H9 (cell line): ENCODE measurements around the gene SPR. TPM values are rescaled to one million over a fixed set of nuclear protein-coding genes. Genes with fewer than 3 reads are reported as not detected.

Experiments
- DNase-seq: peaks from one replicate; pipeline ENCODE4 v3.0.0-alpha.2; 2017
- H2AFZ ChIP-seq: one replicate; pipeline ENCODE4 v1.6.1; 2013; ENCODE audit warnings: mild to moderate bottlenecking, low read length, control low read depth, moderate library complexity
- H2AK5ac ChIP-seq: 2 replicates; pipeline ENCODE4 v1.6.1; 2013; ENCODE audit warnings: low read length, control low read depth, mixed read lengths; ENCODE audit not compliant: insufficient read length
- H2BK120ac ChIP-seq: one replicate; pipeline ENCODE4 v1.6.1; 2013; ENCODE audit warnings: low read depth, mild to moderate bottlenecking, low read length, control low read depth, inconsistent platforms; ENCODE audit not compliant: poor library complexity, severe bottlenecking
- H2BK12ac ChIP-seq: 2 replicates; pipeline ENCODE4 v1.6.1; 2013; ENCODE audit warnings: low read length, control low read depth, mixed read lengths, low read depth; ENCODE audit not compliant: insufficient read length
- H2BK15ac ChIP-seq: 2 replicates; pipeline ENCODE4 v1.6.1; 2013; ENCODE audit warnings: low read depth, low read length, control low read depth
- H2BK20ac ChIP-seq: one replicate; pipeline ENCODE4 v1.6.1; 2013; ENCODE audit warnings: low read depth, mild to moderate bottlenecking, low read length, control low read depth, inconsistent platforms; ENCODE audit not compliant: poor library complexity, severe bottlenecking
- H2BK5ac ChIP-seq: 2 replicates; pipeline ENCODE4 v1.6.1; 2013; ENCODE audit warnings: low read length, control low read depth, mixed read lengths; ENCODE audit not compliant: insufficient read length
- H3K14ac ChIP-seq: 2 replicates; pipeline ENCODE4 v1.6.1; 2013; ENCODE audit warnings: low read length, control low read depth; ENCODE audit not compliant: insufficient read depth
- H3K18ac ChIP-seq: 2 replicates; pipeline ENCODE4 v1.6.1; 2013; ENCODE audit warnings: low read depth, mild to moderate bottlenecking, mixed read lengths, low read length, control low read depth; ENCODE audit not compliant: insufficient read length
- H3K23ac ChIP-seq: 2 replicates; pipeline ENCODE4 v1.6.1; 2013; ENCODE audit warnings: low read length, control low read depth, mixed read lengths, low read depth; ENCODE audit not compliant: insufficient read length
- H3K23me2 ChIP-seq: 2 replicates; pipeline ENCODE4 v1.6.1; 2013; ENCODE audit warnings: low read depth, mild to moderate bottlenecking, mixed read lengths, low read length, control low read depth; ENCODE audit not compliant: insufficient read length, poor library complexity, severe bottlenecking
- H3K27ac ChIP-seq: 2 replicates; pipeline ENCODE4 v1.5.1; 2013; ENCODE audit warnings: low read length, control low read depth, mixed read lengths, low read depth; ENCODE audit not compliant: insufficient read length
- H3K27me3 ChIP-seq: 2 replicates; pipeline ENCODE4 v1.6.1; 2013; ENCODE audit warnings: low read length, control low read depth, inconsistent platforms; ENCODE audit not compliant: insufficient read depth
- H3K4ac ChIP-seq: 2 replicates; pipeline ENCODE4 v1.6.1; 2013; ENCODE audit warnings: low read depth, mild to moderate bottlenecking, control low read depth, inconsistent platforms, low read length, moderate library complexity
- H3K4me1 ChIP-seq: 2 replicates; pipeline ENCODE4 v1.6.1; 2013; ENCODE audit warnings: low read length, control low read depth, inconsistent platforms; ENCODE audit not compliant: insufficient read depth
- H3K4me2 ChIP-seq: 2 replicates; pipeline ENCODE4 v1.6.1; 2013; ENCODE audit warnings: low read length, control low read depth, mixed read lengths; ENCODE audit not compliant: insufficient read length, insufficient read depth
- H3K56ac ChIP-seq: 2 replicates; pipeline ENCODE4 v1.6.1; 2013; ENCODE audit warnings: low read depth, mild to moderate bottlenecking, mixed read lengths, low read length, control low read depth; ENCODE audit not compliant: insufficient read length
- H3K79me1 ChIP-seq: 2 replicates; pipeline ENCODE4 v1.6.1; 2013; ENCODE audit warnings: low read depth, mild to moderate bottlenecking, moderate library complexity, low read length, control low read depth, inconsistent platforms; ENCODE audit not compliant: insufficient read depth, poor library complexity, severe bottlenecking
- H3K79me2 ChIP-seq: 2 replicates; pipeline ENCODE4 v1.6.1; 2013; ENCODE audit warnings: low read length, control low read depth, inconsistent platforms; ENCODE audit not compliant: insufficient read depth
- H3K9ac ChIP-seq: 2 replicates; pipeline ENCODE4 v1.6.1; 2013; ENCODE audit warnings: low read length, control low read depth, mixed read lengths; ENCODE audit not compliant: insufficient read length; ENCODE audit errors: extremely low read depth
- H3K9me3 ChIP-seq: one replicate; pipeline ENCODE4 v1.6.1; 2013; ENCODE audit warnings: low read depth, low read length, inconsistent platforms; ENCODE audit not compliant: control insufficient read depth
- H3T11ph ChIP-seq: one replicate; pipeline ENCODE4 v1.6.1; 2013; ENCODE audit warnings: mild to moderate bottlenecking, low read length, control low read depth, inconsistent platforms
- H4K20me1 ChIP-seq: one replicate; pipeline ENCODE4 v1.6.1; 2013; ENCODE audit not compliant: control insufficient read depth, insufficient read length, insufficient read depth
- H4K5ac ChIP-seq: 2 replicates; pipeline ENCODE4 v1.6.1; 2013; ENCODE audit warnings: low read depth, mild to moderate bottlenecking, mixed read lengths, low read length, control low read depth; ENCODE audit not compliant: insufficient read length
- H4K8ac ChIP-seq: replicated peaks from 2 replicates; pipeline ENCODE4 v1.6.1; 2013; ENCODE audit warnings: low read length, control low read depth, mixed read lengths, low read depth; ENCODE audit not compliant: insufficient read length
- H4K91ac ChIP-seq: 2 replicates; pipeline ENCODE4 v1.6.1; 2013; ENCODE audit warnings: low read depth, mild to moderate bottlenecking, moderate library complexity, mixed read lengths, low read length, control low read depth; ENCODE audit not compliant: insufficient read length
- H3K27ac Mint-ChIP-seq, 3 experiments: 2 replicates in 2 of 3; 3 replicates in 1 of 3; pipeline ENCODE4 v1.8.0; 2020 to 2021; ENCODE audit warnings: mixed read lengths in 3 of 3, mild to moderate bottlenecking in 1 of 3, moderate library complexity in 1 of 3
- H3K27me3 Mint-ChIP-seq: 2 replicates; pipeline ENCODE4 v1.8.0; 2021; ENCODE audit warnings: low read depth, mild to moderate bottlenecking, moderate library complexity, mixed read lengths
- H3K36me3 Mint-ChIP-seq, 3 experiments: 2 replicates in 2 of 3; 3 replicates in 1 of 3; pipeline ENCODE4 v1.8.0; 2020 to 2021; ENCODE audit warnings: low read depth in 3 of 3, mixed read lengths in 3 of 3; ENCODE audit not compliant: insufficient read depth in 1 of 3
- H3K4me1 Mint-ChIP-seq, 2 experiments: 2 replicates each; pipeline ENCODE4 v1.8.0; 2020; ENCODE audit warnings: mixed read lengths in 2 of 2
- H3K4me3 Mint-ChIP-seq, 2 experiments: 2 replicates in 1 of 2; 3 replicates in 1 of 2; pipeline ENCODE4 v1.8.0; 2020 to 2021; ENCODE audit warnings: mild to moderate bottlenecking in 2 of 2, mixed read lengths in 2 of 2, moderate library complexity in 1 of 2
- H3K9me3 Mint-ChIP-seq, 2 experiments: 2 replicates in 1 of 2; 3 replicates in 1 of 2; pipeline ENCODE4 v1.8.0; 2020; ENCODE audit warnings: mild to moderate bottlenecking in 2 of 2, mixed read lengths in 2 of 2, moderate library complexity in 1 of 2
- WGBS: extraction: QIAGEN DNeasy Blood & Tissue Kit; methylation state at CpG from one replicate; pipeline ENCODE4 v1.1.7; 2013; ENCODE audit warnings: missing lambda C conversion rate, low lambda C conversion rate, mixed read lengths; ENCODE audit not compliant: insufficient read length; ENCODE audit errors: extremely low coverage; 5-methylcytosine and 5-hydroxymethylcytosine counted together
- total RNA-seq: library from RNA; stranded (reverse); gene quantifications from 2 replicates; pipeline ENCODE4 v1.2.1, GENCODE V29; 2021
- TF ChIP-seq, protein P1 (sequence below): fragments of 200-600 bp; sonication (generic); conservative IDR thresholded peaks from 3 replicates; pipeline ENCODE4 v1.8.0; 2021; ENCODE audit warnings: antibody characterized with exemption, mild to moderate bottlenecking

The SPR gene
- total RNA-seq, 1 experiment from 2014 or later = 7.3 TPM

DNA sequence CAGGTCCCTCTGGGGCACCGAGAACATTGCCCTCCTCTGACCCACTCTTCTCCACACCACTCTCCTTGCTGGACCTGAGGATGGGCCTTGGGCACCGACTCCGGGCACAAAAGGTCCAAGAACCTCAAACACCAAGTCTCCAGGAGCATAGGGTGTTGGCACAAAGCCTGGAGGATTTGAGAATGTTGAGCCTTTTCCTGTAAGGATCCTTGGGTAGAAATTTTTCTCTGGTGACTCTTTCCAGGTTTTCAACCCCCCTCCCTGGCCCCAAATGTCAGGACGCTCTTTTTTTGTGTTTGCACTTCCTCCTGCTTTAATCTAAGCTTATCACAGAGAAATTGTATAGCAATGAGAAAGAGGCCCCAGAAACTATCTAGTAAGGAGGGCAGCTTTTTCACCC is 9.2 kb downstream of the SPR start:
- Histone ChIP-seq H3T11ph (no peak overlapping the region), H2AFZ (no peak overlapping the region), H3K14ac (no peak overlapping the region), H4K8ac (no peak overlapping the region), H3K79me2 (no peaks in the 10 kb centered on the region), H2BK12ac (no peak overlapping the region), H3K4ac (no peak overlapping the region), H3K9ac (no peak overlapping the region), H3K27me3 (no peaks in the 10 kb centered on the region; the same call in 1 of the 2 replicates), H2AK5ac (no peak overlapping the region), H4K20me1 (no peaks in the 10 kb centered on the region), H4K5ac (no peak overlapping the region), H3K56ac (no peak overlapping the region), H4K91ac (no peak overlapping the region), H3K4me2 (no peak overlapping the region), H2BK5ac (no peak overlapping the region), H3K4me1 (peaks cover 8% of the 10 kb centered on the region; the same call in 1 of the 2 replicates), H3K9me3 (no peaks in the 10 kb centered on the region), H3K18ac (no peak overlapping the region), H2BK120ac (no peak overlapping the region), H3K79me1 (no peaks in the 10 kb centered on the region), H2BK15ac (no peak overlapping the region), H3K27ac (no peak overlapping the region), H2BK20ac (no peak overlapping the region), H3K23me2 (no peaks in the 10 kb centered on the region), H3K23ac (no peak overlapping the region)
- no peak overlapping the region for H3K4me3 Mint-ChIP-seq
- peaks cover 85% of the 10 kb centered on the region for H3K27me3 Mint-ChIP-seq
- H3K27ac Mint-ChIP-seq = no peak overlapping the region
- no peak for DNase-seq
- H3K36me3 Mint-ChIP-seq = no peaks in the 10 kb centered on the region; a peak in 1 of 7 replicates
- peaks cover 23 to 25% of the 10 kb centered on the region in 2 experiments for H3K4me1 Mint-ChIP-seq
- TF ChIP-seq, protein P1, sequence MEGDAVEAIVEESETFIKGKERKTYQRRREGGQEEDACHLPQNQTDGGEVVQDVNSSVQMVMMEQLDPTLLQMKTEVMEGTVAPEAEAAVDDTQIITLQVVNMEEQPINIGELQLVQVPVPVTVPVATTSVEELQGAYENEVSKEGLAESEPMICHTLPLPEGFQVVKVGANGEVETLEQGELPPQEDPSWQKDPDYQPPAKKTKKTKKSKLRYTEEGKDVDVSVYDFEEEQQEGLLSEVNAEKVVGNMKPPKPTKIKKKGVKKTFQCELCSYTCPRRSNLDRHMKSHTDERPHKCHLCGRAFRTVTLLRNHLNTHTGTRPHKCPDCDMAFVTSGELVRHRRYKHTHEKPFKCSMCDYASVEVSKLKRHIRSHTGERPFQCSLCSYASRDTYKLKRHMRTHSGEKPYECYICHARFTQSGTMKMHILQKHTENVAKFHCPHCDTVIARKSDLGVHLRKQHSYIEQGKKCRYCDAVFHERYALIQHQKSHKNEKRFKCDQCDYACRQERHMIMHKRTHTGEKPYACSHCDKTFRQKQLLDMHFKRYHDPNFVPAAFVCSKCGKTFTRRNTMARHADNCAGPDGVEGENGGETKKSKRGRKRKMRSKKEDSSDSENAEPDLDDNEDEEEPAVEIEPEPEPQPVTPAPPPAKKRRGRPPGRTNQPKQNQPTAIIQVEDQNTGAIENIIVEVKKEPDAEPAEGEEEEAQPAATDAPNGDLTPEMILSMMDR = no peak
- H3K9me3 Mint-ChIP-seq = no peaks in the 10 kb centered on the region
- WGBS = no CpG with 5 or more reads among the region's 4 CpGs
